ENCODE data around the gene OR8B12. TPM values are rescaled to one million over a fixed set of nuclear protein-coding genes. Genes with fewer than 3 reads are reported as not detected.

Gene OR8B12
- total RNA-seq, 1 experiment from 2014 or later = not detected

GRCh38 chr11:124582565-124582964 lies 39.1 kb upstream of the OR8B12 start:
- no peak overlapping the region for H3K9ac ChIP-seq (ENCODE audit: low read length)
- H3K4me1 ChIP-seq (ENCODE audit: control insufficient read depth in 1 of 2, insufficient read depth in 2 of 2, low read length in 2 of 2) = no peaks in the 10 kb centered on the region
- no peak overlapping the region for H3K4me2 ChIP-seq (ENCODE audit: low read length)
- H3K36me3 ChIP-seq (ENCODE audit: control insufficient read depth in 1 of 2, insufficient read depth in 2 of 2, low read length in 2 of 2) = no peaks in the 10 kb centered on the region
- no peak overlapping the region for H2AFZ ChIP-seq (ENCODE audit: low read depth, low read length, poor library complexity, severe bottlenecking)
- DNase-seq (ENCODE audit: low read depth, low spot score) = no peak
- no peaks in the 10 kb centered on the region for H3K9me3 ChIP-seq (ENCODE audit: control insufficient read depth in 1 of 2, insufficient read depth in 1 of 2, low read depth in 1 of 2, low read length in 2 of 2)
- no peaks in the 10 kb centered on the region for H3K79me2 ChIP-seq (ENCODE audit: insufficient read depth, low read length)
- H3K27me3 ChIP-seq (ENCODE audit: insufficient read depth, low read length) = peaks cover 72% of the 10 kb centered on the region
- no peak overlapping the region for H3K27ac ChIP-seq (ENCODE audit: low read depth, low read length)
- BruUV-seq (replicated peaks) = no TSS peak
- H3K4me3 ChIP-seq (replicated peaks in 1 of 2; ENCODE audit: low read depth in 1 of 2, low read length in 2 of 2) = no peak overlapping the region
- ChIA-PET CTCF (interaction anchor here (1.2 kb wide), 1 partner anchor 294 kb away, joined by 3 read pairs; no protein-coding TSS in a partner anchor), POLR2A (no interaction called here), RAD21 (ENCODE audit: low non-redundant PET in 1 of 2, low total read pairs in 2 of 2, uncharacterized antibody in 2 of 2, unreplicated experiment in 2 of 2) (no interaction called here)
- no peak for ATAC-seq
- no peaks in the 10 kb centered on the region for H3K9me2 ChIP-seq (ENCODE audit: insufficient read depth)
- no peaks in the 10 kb centered on the region for H4K20me1 ChIP-seq (ENCODE audit: insufficient read depth)
- intact Hi-C loops (cut with micrococcal nuclease) = no loop called here
- TF ChIP-seq EZH2 (IDR thresholded peaks at IDR 0.05) (no peak), ZBTB33 (IDR thresholded peaks at IDR 0.05; ENCODE audit: extremely low read depth, insufficient replicate concordance, low read length) (no peak), MAX (IDR thresholded peaks at IDR 0.05) (no peak), POLR2A (IDR thresholded peaks at IDR 0.05; ENCODE audit: borderline replicate concordance, extremely low read depth, insufficient read depth, insufficient read length) (no peak), SIN3A (IDR thresholded peaks at IDR 0.05; ENCODE audit: low read depth) (no peak), CTCF (IDR thresholded peaks at IDR 0.05 in 2 of 3, conservative IDR thresholded peaks at IDR 0.05 in 1 of 3; ENCODE audit: borderline replicate concordance in 1 of 3, insufficient read depth in 1 of 3, low read depth in 2 of 3, low read length in 2 of 3) (no peak), ATF3 (IDR thresholded peaks at IDR 0.05) (no peak), EZH2phosphoT487 (IDR thresholded peaks at IDR 0.05; ENCODE audit: borderline replicate concordance) (no peak), TCF7L2 (IDR thresholded peaks at IDR 0.05; ENCODE audit: borderline replicate concordance, extremely low read depth, insufficient read depth, insufficient read length) (no peak), JUND (IDR thresholded peaks at IDR 0.05) (no peak), FOSL1 (IDR thresholded peaks at IDR 0.05; ENCODE audit: low read depth) (no peak), ZNF274 (IDR thresholded peaks at IDR 0.05; ENCODE audit: low read depth, low read length) (no peak), POLR2AphosphoS5 (IDR thresholded peaks at IDR 0.05; ENCODE audit: low read depth, low read length) (no peak)

Data from HCT116 (cell line).